Measurements from ENCODE around the gene TMEM150C. TPM values are rescaled to one million over a fixed set of nuclear protein-coding genes. Genes with fewer than 3 reads are reported as not detected.

Gene TMEM150C
- total RNA-seq, 1 donor from 2014 or later: 0.95 TPM

- Histone ChIP-seq H3K9ac (ENCODE audit: low read length) (no peak overlapping the region), H3K27ac (ENCODE audit: low read depth, low read length) (no peak overlapping the region), H3K4me2 (ENCODE audit: low read length) (no peak overlapping the region), H3K36me3 (ENCODE audit: insufficient read depth, low read length) (no peaks in the 10 kb centered on the region), H3K27me3 (ENCODE audit: insufficient read depth, low read length) (peaks cover 26% of the 10 kb centered on the region), H2AFZ (ENCODE audit: low read depth, low read length) (no peak overlapping the region), H3K4me3 (ENCODE audit: insufficient read depth, low read depth, low read length) (no peak overlapping the region), H3K9me3 (ENCODE audit: insufficient read depth, low read depth, low read length) (no peaks in the 10 kb centered on the region), H3K4me1 (ENCODE audit: insufficient read depth, low read length) (no peaks in the 10 kb centered on the region), H4K20me1 (ENCODE audit: insufficient read depth, low read length) (no peaks in the 10 kb centered on the region), H3K79me2 (ENCODE audit: insufficient read depth, low read length) (no peaks in the 10 kb centered on the region)
- TF ChIP-seq CTCF (IDR thresholded peaks at IDR 0.05; ENCODE audit: insufficient read depth, low read depth, low read length) (no peak), EZH2 (IDR thresholded peaks at IDR 0.05; ENCODE audit: insufficient read depth, low read length) (no peak)
- H3K4me3 Mint-ChIP-seq (ENCODE audit: unreplicated experiment): no peak overlapping the region
- H3K27ac Mint-ChIP-seq (ENCODE audit: unreplicated experiment): no peak overlapping the region
- no peak for FAIRE-seq
- H3K9me3 Mint-ChIP-seq (ENCODE audit: unreplicated experiment): no peaks in the 10 kb centered on the region
- no peak for DNase-seq (ENCODE audit: low read depth)
- peaks cover 17% of the 10 kb centered on the region for H3K27me3 Mint-ChIP-seq (ENCODE audit: low read depth, unreplicated experiment)
- no peaks in the 10 kb centered on the region for H3K36me3 Mint-ChIP-seq (ENCODE audit: low read depth, unreplicated experiment)
- H3K4me1 Mint-ChIP-seq (ENCODE audit: low read depth, unreplicated experiment): peaks cover 5% of the 10 kb centered on the region
Observed at GRCh38 chr4:82592639-82593038, 30.9 kb upstream of the TMEM150C start.

- Mint-ChIP-seq H3K27me3 (ENCODE audit: low read depth, unreplicated experiment) (peaks cover 13% of the 10 kb centered on the region), H3K9me3 (ENCODE audit: unreplicated experiment) (no peaks in the 10 kb centered on the region), H3K36me3 (ENCODE audit: low read depth, unreplicated experiment) (no peaks in the 10 kb centered on the region), H3K4me1 (ENCODE audit: low read depth, unreplicated experiment) (peaks cover 5% of the 10 kb centered on the region), H3K4me3 (ENCODE audit: unreplicated experiment) (no peak overlapping the region), H3K27ac (ENCODE audit: unreplicated experiment) (no peak overlapping the region)
- DNase-seq (ENCODE audit: low read depth) (no peak), FAIRE-seq (no peak)
- Histone ChIP-seq H3K36me3 (ENCODE audit: insufficient read depth, low read length) (no peaks in the 10 kb centered on the region), H3K79me2 (ENCODE audit: insufficient read depth, low read length) (no peaks in the 10 kb centered on the region), H3K4me1 (ENCODE audit: insufficient read depth, low read length) (no peaks in the 10 kb centered on the region), H3K9ac (ENCODE audit: low read length) (no peak overlapping the region), H3K27me3 (ENCODE audit: insufficient read depth, low read length) (peaks cover 26% of the 10 kb centered on the region), H3K4me2 (ENCODE audit: low read length) (no peak overlapping the region), H2AFZ (ENCODE audit: low read depth, low read length) (no peak overlapping the region), H3K4me3 (ENCODE audit: insufficient read depth, low read depth, low read length) (no peak overlapping the region), H3K27ac (ENCODE audit: low read depth, low read length) (no peak overlapping the region), H4K20me1 (ENCODE audit: insufficient read depth, low read length) (no peaks in the 10 kb centered on the region), H3K9me3 (ENCODE audit: insufficient read depth, low read depth, low read length) (no peaks in the 10 kb centered on the region)
- no peak for TF ChIP-seq EZH2 (IDR thresholded peaks at IDR 0.05; ENCODE audit: insufficient read depth, low read length)
- no peak for TF ChIP-seq CTCF (IDR thresholded peaks at IDR 0.05; ENCODE audit: insufficient read depth, low read depth, low read length)
Observed at GRCh38 chr4:82591592-82591991, 29.8 kb upstream of the TMEM150C start.

- Histone ChIP-seq H3K27me3 (ENCODE audit: insufficient read depth, low read length) (peaks cover 22% of the 10 kb centered on the region), H3K36me3 (ENCODE audit: insufficient read depth, low read length) (no peaks in the 10 kb centered on the region), H3K4me3 (ENCODE audit: insufficient read depth, low read depth, low read length) (no peak overlapping the region), H2AFZ (ENCODE audit: low read depth, low read length) (no peak overlapping the region), H3K4me2 (ENCODE audit: low read length) (no peak overlapping the region), H3K4me1 (ENCODE audit: insufficient read depth, low read length) (no peaks in the 10 kb centered on the region), H3K9me3 (ENCODE audit: insufficient read depth, low read depth, low read length) (no peaks in the 10 kb centered on the region), H3K27ac (ENCODE audit: low read depth, low read length) (no peak overlapping the region), H4K20me1 (ENCODE audit: insufficient read depth, low read length) (no peaks in the 10 kb centered on the region), H3K9ac (ENCODE audit: low read length) (no peak overlapping the region), H3K79me2 (ENCODE audit: insufficient read depth, low read length) (no peaks in the 10 kb centered on the region)
- no peak for TF ChIP-seq CTCF (IDR thresholded peaks at IDR 0.05; ENCODE audit: insufficient read depth, low read depth, low read length)
- no peak for TF ChIP-seq EZH2 (IDR thresholded peaks at IDR 0.05; ENCODE audit: insufficient read depth, low read length)
- DNase-seq (ENCODE audit: low read depth) (no peak), FAIRE-seq (no peak)
- Mint-ChIP-seq H3K36me3 (ENCODE audit: low read depth, unreplicated experiment) (peaks cover 2% of the 10 kb centered on the region), H3K4me3 (ENCODE audit: unreplicated experiment) (no peak overlapping the region), H3K4me1 (ENCODE audit: low read depth, unreplicated experiment) (peaks cover 5% of the 10 kb centered on the region), H3K27me3 (ENCODE audit: low read depth, unreplicated experiment) (peaks cover 15% of the 10 kb centered on the region), H3K27ac (ENCODE audit: unreplicated experiment) (no peak overlapping the region), H3K9me3 (ENCODE audit: unreplicated experiment) (no peaks in the 10 kb centered on the region)
Observed at GRCh38 chr4:82589756-82590155, 28.0 kb upstream of the TMEM150C start.
